Neural cell (in vitro differentiated cells): ENCODE results near the gene SMLR1.

Experiments
- POLR2AphosphoS5 ChIP-seq: IDR thresholded peaks from 2 replicates; pipeline ENCODE4 v1.6.1; 2012
- TF ChIP-seq, protein P1 (sequence below): fragments of 450-650 bp; IDR thresholded peaks from 2 replicates; pipeline ENCODE4 v1.5.1; 2014; ENCODE audit warnings: antibody characterized with exemption, mild to moderate bottlenecking, moderate library complexity; ENCODE audit not compliant: poor library complexity, severe bottlenecking

- TF ChIP-seq, protein P1, sequence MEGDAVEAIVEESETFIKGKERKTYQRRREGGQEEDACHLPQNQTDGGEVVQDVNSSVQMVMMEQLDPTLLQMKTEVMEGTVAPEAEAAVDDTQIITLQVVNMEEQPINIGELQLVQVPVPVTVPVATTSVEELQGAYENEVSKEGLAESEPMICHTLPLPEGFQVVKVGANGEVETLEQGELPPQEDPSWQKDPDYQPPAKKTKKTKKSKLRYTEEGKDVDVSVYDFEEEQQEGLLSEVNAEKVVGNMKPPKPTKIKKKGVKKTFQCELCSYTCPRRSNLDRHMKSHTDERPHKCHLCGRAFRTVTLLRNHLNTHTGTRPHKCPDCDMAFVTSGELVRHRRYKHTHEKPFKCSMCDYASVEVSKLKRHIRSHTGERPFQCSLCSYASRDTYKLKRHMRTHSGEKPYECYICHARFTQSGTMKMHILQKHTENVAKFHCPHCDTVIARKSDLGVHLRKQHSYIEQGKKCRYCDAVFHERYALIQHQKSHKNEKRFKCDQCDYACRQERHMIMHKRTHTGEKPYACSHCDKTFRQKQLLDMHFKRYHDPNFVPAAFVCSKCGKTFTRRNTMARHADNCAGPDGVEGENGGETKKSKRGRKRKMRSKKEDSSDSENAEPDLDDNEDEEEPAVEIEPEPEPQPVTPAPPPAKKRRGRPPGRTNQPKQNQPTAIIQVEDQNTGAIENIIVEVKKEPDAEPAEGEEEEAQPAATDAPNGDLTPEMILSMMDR, result no peak
- TF ChIP-seq POLR2AphosphoS5, result no peak
Measured at GRCh38 chr6:130859161-130859867, 32.1 kb downstream of the SMLR1 start.
